Brain microvascular endothelial cell (primary cell): ENCODE measurements around the gene REEP6.

Experiments used
- DNase-seq: peaks from one replicate; pipeline ENCODE4 v3.0.0-alpha.2; 2020
- H3K27ac ChIP-seq: fragments of 250-450 bp; sonication (Bioruptor Pico); 2 replicates; pipeline ENCODE4 v1.5.1; 2020; ENCODE audit warnings: mild to moderate bottlenecking, moderate library complexity
- H3K27me3 ChIP-seq: fragments of 250-450 bp; sonication (Bioruptor Pico); replicated peaks from 2 replicates; pipeline ENCODE4 v1.5.1; 2020; ENCODE audit warnings: mild to moderate bottlenecking
- H3K36me3 ChIP-seq: fragments of 250-450 bp; sonication (Bioruptor Pico); replicated peaks from 2 replicates; pipeline ENCODE4 v1.5.1; 2020; ENCODE audit warnings: mild to moderate bottlenecking
- H3K4me3 ChIP-seq: 2 replicates; pipeline ENCODE4 v1.5.1; 2011; ENCODE audit warnings: low read depth, mild to moderate bottlenecking, control low read depth, low read length, moderate library complexity
- CTCF ChIP-seq: IDR thresholded peaks from 2 replicates; pipeline ENCODE4 v1.5.1; 2011; ENCODE audit warnings: low read depth, mild to moderate bottlenecking, moderate library complexity, low read length, control low read depth, inconsistent platforms; ENCODE audit errors: missing control alignments
- in situ Hi-C: cut with HindIII; loops from 2 replicates; pipeline ENCODE4 v1.10.0; 2017; ENCODE audit warnings: low sequenced_read_pairs, low pct_ligation_motif_present

Gene REEP6

DNA sequence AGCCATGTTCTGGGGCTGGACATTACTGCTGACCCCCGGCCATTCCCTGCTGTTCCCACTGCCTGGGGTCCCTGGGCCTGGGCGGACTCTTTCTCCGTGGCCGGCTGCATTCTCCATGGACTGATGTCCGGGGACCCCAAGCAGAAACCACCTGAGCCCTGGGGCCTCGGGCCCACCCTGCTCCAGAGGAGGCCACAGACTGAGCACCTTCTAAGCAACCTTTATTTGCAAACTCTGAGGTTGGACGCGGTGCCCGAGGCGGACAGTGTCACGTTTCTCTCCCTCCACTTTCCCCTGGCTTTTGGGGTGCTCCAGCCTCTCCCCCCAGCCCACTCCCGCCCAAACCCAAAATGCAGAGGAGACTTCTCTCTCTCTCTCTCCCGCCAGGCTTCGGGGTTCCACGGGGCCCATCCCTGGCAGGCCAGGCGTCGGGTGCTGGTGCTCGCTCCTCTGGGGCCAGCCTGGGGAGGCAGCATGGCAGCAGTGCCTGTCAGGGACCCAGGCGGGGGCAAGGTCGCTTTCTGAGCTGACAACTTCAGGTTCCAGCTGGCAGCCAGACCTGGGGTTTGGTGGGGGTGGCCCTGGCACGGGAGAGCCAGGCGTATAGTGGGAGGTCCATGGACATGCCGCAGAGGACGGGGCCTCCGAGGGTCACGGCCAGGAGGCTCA lies 9.6 kb upstream of the REEP6 start:
- no peak for DNase-seq
- H3K36me3 ChIP-seq = no peaks in the 10 kb centered on the region
- no peaks in the 10 kb centered on the region for H3K27me3 ChIP-seq
- in situ Hi-C loops = no loop called here
- no peak for TF ChIP-seq CTCF
- no peak overlapping the region for H3K27ac ChIP-seq
- H3K4me3 ChIP-seq = no peak overlapping the region

DNA sequence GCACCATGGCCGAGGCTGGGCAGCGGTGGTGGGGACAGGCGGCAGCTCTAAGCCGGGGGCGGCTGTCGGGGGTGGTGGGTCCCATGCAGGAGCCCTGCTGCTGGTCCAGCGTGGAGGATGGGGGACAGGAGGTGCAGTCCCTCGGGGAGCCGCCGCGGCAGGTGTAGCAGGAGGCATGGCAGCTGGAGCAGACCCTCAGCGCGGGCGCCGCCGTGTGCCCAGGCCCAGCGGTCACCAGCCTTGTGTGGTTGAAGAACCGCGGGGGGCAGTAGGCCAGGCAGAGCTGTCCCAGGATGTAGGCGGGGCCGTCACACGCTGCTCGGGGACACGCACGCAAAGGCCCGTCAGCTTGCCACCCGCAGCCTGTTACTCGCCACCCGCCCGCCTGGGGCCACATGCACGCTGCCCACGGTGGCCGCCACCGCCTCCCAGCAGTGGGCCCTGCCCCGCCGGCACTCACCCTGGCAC lies 9.1 kb upstream of the REEP6 start:
- in situ Hi-C loops = no loop called here
- H3K27me3 ChIP-seq = no peaks in the 10 kb centered on the region
- no peak overlapping the region for H3K27ac ChIP-seq
- H3K4me3 ChIP-seq = no peak overlapping the region
- H3K36me3 ChIP-seq = no peaks in the 10 kb centered on the region
- TF ChIP-seq CTCF = no peak
- no peak for DNase-seq

GRCh38 chr19:1482361-1483130 lies 8.4 kb upstream of the REEP6 start:
- no peak for TF ChIP-seq CTCF
- in situ Hi-C loops = no loop called here
- no peak overlapping the region for H3K27ac ChIP-seq
- no peaks in the 10 kb centered on the region for H3K36me3 ChIP-seq
- DNase-seq = no peak
- no peaks in the 10 kb centered on the region for H3K27me3 ChIP-seq
- no peak overlapping the region for H3K4me3 ChIP-seq

GRCh38 chr19:1483131-1483978 lies 7.6 kb upstream of the REEP6 start:
- no peak for TF ChIP-seq CTCF
- Histone ChIP-seq H3K36me3 (no peaks in the 10 kb centered on the region), H3K27me3 (no peaks in the 10 kb centered on the region), H3K4me3 (no peak overlapping the region), H3K27ac (no peak overlapping the region)
- DNase-seq = no peak
- in situ Hi-C loops = no loop called here

DNA sequence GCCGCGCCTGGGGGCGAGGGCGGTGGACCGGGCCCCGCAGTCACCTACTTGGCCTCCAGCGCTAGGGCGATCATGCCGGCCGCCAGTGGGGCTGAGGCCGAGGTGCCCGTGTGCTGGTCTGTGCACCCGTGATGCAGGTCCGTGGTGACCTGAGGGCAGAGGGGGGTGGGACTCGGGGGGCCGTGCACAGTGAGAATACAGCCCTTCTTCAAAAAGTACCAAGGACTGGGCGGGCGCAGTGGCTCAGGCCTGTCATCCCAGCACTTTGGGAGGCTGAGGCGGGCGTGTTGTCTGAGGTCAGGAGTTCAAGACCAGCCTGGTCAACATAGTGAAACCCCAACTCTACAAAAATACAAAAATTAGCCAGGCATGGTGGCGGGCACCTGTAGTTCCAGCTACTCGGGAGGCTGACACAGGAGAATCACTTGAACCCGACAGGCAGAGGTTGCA lies 7.0 kb upstream of the REEP6 start:
- in situ Hi-C loops = no loop called here
- H3K27ac ChIP-seq = no peak overlapping the region
- TF ChIP-seq CTCF = no peak
- no peaks in the 10 kb centered on the region for H3K36me3 ChIP-seq
- no peak overlapping the region for H3K4me3 ChIP-seq
- H3K27me3 ChIP-seq = no peaks in the 10 kb centered on the region
- no peak for DNase-seq
